GM18502 (cell line): ENCODE results near the gene SPINDOC.
"Not testable (repeated sequence)": the region's sequence is repeated elsewhere in the genome, so short reads cannot be mapped to it uniquely, and the experiment has no call there.

Experiments
- ATAC-seq: cut with Tn5 transposase; IDR thresholded peaks from one replicate; pipeline ENCODE4 v1.9.1; 2021; ENCODE audit warnings: mild to moderate bottlenecking; ENCODE audit not compliant: unreplicated experiment, poor library complexity

The SPINDOC gene, protein sequence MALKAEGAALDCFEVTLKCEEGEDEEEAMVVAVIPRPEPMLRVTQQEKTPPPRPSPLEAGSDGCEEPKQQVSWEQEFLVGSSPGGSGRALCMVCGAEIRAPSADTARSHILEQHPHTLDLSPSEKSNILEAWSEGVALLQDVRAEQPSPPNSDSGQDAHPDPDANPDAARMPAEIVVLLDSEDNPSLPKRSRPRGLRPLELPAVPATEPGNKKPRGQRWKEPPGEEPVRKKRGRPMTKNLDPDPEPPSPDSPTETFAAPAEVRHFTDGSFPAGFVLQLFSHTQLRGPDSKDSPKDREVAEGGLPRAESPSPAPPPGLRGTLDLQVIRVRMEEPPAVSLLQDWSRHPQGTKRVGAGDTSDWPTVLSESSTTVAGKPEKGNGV

DNA sequence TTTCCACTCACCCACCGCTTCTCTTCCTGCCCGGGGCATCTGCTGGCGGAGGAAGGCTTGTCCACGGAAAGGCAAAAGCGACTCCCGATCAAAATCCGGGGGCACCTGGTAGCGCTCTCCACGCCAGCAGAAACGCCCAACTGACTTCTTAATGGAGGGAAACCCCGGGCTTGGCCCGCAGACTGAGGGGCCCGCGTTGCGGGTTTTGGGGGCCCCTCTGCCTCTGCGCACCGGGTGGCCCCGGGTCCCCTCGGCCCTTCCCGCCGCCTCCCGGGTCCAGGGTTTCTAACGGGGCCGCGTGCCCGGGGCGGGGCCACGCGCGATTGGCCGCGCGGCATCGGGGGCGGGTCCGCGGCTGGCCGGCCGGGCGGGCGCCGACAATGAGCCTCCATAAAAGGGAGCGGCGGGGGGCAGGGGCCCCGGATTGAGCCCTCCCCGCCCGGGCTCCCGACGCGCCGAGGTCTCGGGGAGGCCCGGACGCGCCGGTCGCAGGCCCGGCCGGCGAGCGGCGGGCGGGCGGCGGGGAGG is at the start of gene SPINDOC:
SPINDOC (plus strand) TSS at position 422 of the 528 bp plus-strand sequence. CDS start 231 bp downstream, outside the sequence.
- ATAC-seq: peak; percentile 81

DNA sequence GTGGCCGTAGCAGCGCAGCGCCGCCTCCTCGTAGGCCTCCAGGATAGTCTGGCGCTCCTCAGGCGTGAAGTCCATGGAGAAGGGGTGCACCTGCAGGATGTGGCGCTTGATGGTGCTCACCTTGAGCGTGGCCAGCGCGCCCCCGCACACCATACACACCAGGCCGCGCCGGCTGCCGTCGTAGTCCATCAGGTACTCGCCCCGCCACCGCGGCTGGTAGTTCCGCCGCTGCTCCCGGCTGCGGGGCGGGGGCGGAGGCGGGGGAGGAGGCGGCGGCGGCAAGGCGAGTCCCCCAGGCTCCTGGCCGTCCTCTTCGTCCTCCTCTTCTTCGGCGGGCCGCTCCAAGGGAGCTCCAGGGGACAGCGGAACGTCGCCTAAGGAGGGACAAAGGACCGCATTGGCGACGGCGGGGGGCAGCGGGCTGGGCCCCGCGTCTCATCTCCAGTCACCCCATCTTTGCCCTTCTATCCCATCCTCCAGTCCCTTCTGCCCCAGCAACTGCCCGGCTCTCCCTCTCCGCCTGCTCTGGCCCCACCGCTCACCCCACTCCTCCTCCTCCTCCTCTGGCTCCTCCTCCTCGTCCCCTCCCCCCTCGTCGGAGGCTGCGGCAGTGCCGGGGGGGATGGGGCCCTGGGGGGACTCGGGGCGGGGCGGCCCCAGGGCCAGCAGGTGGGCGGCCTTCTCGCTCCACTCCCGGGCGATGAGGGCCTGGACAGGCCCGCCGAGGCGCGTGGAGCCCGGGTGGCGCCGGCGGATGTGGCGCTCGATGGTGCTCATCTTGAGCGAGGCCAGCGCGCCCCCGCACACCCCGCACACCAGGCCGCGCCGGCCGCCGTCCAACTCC is 49.5 kb upstream of the SPINDOC start:
- no peak for ATAC-seq

DNA sequence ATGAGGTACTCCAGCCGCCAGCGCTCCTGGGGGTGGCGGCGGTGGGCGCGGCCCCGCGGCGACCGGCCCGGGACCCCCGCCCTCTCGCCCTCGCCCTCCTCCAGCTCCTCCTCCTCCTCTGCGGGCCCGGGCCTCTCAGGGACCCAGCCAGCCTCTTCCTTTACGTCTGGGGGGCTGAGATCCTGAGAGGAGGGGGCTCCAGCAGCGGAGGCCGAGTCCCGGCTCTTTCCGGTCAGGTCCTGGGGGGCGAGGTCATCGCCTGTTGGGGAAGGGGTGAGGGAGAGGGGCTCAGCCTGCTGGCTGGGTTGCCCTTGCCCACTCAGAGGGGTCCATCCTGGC is 48.9 kb upstream of the SPINDOC start:
- no peak for ATAC-seq

DNA sequence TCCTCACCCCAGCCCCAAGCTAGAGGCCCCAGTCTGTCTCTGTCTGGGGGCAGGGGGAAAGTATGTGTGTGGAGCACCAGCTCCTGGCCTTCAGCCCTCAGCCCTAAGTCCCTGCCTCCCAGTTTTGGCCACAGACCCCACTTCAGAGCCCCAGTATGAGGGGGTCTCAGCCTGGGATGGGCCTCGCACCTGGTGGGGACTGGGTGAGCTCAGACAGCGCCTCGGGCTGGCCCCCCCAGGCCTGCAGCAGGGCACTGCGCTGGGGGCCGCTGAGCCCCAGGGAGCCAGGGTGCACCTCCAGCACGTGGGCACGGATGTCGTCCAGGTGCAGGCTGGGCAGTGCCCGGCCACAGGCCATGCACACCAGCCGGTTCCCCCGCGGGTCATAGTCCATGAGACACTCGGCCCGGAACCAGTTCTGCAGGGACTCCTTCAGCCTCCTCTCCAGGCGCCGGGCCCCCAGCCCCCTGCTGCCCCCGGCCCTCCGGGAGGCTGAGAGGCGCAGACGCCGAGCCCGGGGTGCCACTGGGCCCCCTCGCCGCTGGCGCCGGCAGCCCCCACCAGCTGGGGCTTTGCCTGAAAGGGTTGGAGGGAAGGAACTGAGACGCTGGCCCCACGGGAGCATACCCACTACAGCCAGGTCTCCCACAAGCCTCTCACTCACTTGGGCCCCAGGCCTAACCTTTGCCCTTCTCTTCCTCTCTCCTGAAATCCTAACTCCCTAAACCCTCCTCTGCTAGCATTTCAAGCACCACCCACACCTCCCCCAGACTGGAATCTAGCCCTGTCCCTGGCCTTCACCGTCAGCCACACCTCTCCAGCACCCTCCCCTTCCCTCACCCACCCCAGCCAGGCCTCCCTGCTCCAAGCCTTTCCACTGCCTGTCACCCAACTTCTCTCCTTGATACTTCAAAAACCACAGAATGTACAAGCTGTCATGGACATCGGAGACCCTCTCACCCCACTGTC is 48.3 kb upstream of the SPINDOC start:
- ATAC-seq: no peak

DNA sequence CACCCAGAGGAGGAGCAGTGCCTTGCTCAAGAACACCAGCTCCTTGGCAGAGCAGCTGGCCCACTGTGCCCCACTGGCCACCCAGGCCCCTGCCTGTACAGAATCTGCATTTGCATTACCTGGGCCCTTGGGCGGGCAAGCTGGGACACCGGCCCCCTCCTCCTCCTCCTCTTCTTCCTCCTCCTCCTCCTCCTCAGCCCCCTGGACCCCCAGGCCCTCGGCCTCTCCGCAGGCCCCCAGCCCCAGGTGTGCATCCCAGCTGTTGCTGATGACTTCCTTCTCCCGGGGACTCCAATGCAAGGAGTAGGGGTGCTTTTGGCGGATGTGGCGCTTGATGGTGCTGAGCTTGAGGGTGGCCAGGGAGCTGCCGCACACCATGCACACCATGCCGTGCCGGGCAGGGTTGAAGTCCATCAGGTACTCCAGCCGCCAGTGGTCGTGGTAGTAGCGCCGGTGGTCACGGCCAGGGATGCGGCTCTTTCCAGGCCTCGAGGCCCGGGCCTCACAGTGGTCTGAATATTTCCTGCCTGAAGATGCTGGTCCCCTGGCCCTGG is 47.5 kb upstream of the SPINDOC start:
- ATAC-seq: no peak

DNA sequence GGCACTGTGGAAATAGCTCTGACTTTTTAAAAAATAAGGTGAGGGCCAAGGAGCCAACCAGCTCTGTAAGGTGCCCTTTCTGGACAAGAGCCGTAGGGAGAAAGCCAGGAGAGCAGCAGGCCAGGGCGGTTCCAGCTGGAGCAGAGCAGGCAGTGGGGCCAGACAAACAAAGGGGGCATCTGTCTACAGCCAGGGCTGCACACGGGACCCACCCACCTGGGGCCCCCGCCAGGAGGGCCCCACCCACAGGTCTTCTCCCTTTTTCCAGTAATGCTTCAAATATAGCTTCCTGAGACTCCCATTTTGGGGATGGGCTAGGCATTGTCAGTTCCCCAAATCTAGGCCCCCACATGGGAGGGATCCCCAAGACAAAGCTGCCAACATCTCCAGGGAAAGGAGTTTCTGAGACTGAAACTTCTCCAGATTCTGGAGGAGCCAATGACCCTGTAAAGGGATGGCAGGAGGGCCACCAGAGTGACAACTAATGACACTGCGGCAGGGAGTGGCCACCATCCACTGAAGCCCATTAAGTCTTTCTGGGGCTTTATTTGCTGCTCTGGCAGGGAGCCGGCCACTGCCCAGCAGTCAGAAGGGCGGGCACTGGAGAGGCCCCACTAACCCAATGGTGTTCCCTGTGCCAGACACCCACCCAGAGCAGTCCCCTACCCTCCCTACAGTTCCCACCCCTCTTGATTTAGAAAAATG is 46.6 kb upstream of the SPINDOC start:
- no peak for ATAC-seq

DNA sequence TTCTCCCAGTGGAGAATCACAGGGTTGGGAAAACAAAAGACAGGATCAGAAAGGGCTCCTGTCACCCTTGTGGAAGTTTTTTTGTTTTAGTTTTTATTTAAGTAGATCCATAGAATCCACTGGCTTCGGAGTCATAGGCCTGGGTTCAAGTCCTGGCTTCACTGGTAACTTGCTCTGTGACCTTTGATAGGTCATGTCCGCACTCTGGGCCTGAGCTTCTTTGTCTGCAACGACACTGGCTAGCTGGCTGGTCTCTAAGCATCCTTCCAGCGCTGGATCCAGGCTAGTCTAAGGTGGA is 46.0 kb upstream of the SPINDOC start:
- no peak for ATAC-seq

DNA sequence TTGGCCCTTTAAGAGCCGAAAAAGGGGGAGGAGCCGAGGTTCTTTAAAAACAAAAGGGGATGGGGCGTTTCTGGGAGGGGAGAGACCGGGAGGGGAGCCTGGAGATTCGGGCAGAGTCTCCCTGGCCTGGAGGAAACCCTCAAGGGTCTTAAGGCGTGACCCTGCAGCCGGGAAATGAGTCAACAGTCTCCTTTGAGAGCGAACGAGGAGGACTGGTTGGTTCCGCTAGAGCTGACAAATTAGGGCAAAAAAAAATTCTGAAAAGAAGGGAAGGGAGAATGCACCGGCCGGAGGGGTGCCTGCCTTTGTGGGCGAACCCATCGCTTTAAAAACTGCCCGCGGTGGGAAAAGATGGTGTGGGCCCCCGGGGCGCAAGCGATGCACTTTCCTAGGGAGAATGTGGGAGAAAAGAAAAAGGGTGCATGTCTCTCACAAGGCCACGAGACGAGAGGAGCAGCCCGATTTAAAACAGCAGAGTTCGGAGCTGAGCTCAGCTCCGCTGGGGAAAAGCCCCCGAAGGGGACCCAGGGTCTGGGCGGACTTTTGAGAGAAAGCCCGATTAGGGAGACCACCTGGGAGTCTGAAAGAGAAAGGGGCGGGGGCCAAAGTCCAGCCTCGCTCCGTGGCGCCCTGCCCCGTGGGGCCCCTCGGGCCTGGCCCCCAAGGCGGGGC is 45.6 kb upstream of the SPINDOC start:
- no peak for ATAC-seq

DNA sequence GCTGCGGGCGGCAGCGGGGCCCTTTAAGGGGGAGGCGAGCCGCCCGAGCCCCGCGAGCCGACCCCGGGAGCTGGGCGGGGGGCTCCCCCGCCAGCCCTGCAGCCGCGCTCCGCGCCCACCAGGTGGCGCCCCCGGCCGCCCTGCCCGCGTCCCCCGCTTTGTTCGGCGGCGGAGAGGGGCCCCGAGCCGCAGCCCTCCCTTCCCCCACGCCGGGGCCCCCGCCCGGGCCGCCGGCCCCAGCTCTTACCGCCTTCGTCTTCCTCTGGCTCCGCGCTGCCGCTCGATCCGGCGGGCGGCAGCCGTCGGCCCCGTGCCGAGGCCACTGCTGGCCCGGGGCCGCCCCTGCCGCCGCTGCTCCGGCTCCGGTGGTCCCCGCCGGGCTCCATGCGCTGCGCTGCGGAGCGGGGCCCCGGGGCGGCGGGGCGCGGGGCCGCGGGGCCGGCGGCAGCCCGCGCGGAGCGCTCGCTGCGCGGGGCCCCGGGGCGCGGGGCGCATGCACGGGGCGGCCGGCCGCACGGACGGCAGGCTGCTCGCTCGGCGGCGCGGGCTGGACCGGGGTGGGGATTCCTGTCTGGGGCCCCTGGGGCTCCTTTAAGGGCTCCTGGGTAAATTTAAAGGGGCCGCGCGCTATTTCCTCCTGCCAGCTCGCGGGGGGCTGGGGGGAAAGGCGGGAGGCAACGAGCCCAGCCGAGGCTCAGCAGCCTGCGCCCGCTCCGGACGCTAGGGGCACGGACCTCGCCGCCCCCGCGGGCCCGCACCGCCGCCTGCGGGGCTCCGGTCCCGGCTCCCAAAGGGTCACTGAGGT is 44.8 kb upstream of the SPINDOC start, which contains the start of gene ZFTA:
ZFTA (minus strand) TSS at position 539 of the 805 bp plus-strand sequence; CDS start at position 386, 153 bp downstream.
- no peak for ATAC-seq

DNA sequence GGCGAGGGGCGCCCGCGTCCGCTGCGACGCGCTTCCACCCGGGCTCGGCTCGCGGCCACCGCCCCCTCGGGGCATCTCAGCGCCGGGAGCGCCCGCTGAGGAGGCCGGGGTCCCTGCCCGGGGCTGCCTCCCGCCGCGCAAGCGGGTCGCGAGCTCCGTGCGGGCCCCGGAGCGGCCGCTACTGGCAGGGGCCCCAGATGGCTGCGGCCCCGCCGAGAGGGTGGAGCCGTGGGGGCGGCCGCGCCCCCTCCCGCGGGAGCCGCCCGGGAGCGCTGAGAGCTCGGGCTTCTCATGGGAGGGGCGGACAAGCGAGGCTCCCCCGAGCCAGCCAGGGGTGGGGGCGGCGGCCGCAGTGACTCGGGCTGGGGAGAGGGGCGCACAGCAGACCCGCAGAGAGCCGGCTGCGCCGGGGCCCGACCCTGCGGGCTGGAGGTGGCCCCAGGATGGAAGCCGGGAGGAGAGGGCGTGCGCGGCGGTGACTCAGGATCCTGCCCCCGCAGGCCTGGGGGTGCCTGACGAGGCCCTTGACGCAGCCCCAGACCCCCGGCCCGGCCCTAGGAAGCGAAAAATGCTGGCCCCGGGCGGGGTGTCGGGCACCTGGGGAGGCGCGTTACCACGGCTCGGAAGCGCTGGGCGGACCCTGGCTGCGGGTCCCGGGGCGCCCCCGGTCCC is 44.1 kb upstream of the SPINDOC start:
- ATAC-seq: no peak

- ATAC-seq: no peak
These were observed 43.4 kb upstream of the SPINDOC start for GRCh38 chr11:63769714-63770455.

DNA sequence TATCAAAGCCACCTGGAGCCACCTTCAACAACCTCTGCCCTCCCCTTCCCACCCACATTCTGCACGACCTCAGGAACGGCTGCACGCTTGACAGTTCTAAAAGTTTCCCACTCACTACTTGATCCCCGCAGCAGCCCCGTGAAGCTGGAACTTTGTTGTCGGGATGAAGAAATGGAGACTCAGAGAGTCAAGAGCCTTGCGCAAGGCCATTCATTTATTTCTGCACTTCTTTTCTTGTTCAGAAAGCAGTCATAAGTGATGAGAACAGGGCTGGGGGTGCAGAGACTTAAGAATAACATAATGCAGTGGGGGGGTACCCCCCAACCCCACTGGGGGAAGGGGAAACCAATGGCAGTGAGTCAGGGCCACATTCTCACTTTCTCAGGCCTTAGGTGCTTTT is 42.5 kb upstream of the SPINDOC start:
- ATAC-seq: no peak

DNA sequence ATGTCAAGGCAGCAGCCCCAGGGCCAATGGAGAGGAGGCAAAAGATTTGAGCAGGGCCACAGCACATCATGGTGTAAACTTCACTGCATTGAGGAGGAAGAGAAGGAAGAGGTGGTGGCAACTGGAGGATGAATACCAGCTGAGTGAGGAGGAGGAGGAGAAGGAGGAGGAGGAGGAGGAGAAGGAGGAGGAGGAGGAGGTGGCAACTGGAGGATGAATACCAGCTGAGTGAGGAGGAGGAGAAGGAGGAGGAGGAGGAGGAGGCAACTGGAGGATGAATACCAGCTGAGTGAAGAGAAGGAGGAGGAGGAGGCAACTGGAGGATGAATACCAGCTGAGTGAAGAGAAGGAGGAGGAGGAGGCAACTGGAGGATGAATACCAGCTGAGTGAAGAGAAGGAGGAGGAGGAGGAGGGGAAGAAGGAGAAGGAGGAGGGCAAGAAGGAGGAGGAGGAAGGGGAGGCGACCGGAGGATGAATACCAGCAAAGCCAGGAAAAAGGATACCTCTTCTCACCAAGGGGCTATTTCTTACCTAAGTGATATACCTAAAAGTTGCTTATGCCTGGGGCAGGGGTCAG is 41.4 kb upstream of the SPINDOC start:
- ATAC-seq: not testable (repeated sequence)

GRCh38 chr11:63775191-63775590 is 38.1 kb upstream of the SPINDOC start:
- no peak for ATAC-seq

DNA sequence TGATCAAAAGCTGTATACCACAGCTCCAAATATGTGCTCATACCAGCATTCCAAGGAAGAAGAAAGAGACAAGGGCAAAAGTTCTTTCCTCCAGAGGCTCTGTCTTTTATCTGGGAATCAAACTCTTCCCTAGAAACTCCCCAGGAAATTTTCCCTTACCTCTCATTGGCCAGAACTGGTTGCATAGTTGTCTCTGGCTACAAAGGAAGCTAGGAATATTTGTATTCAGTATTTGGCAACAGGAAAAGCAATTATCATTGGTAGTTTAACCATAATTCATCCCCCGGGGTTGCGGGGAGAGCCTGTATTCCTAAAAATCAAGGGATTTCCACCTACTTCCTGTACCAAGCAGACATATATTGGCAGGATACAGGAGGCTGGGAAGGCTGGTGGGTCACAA is 34.2 kb upstream of the SPINDOC start:
- ATAC-seq: no peak

GRCh38 chr11:63782749-63783148 is 30.5 kb upstream of the SPINDOC start:
- no peak for ATAC-seq
